Psoas muscle (tissue), 8 donors: Measurements from ENCODE around the gene KCNN1. TPM values are rescaled to one million over a fixed set of nuclear protein-coding genes. Genes with fewer than 3 reads are reported as not detected.

Experiments used
- ATAC-seq, 4 donors: fragments of 200-7000 bp; cut with Tn5 transposase; one replicate each; pipeline ENCODE4 v1.9.1; 2020; ENCODE audit warnings: moderate library complexity in 3 of 4, mild to moderate bottlenecking in 2 of 4
- DNase-seq, 2 donors: peaks; one replicate each; pipeline ENCODE4 v3.0.0-alpha.2; 2020
- H3K27ac ChIP-seq: fragments of 200-600 bp; one replicate; pipeline ENCODE4 v1.8.0; 2022
- H3K27me3 ChIP-seq, 3 donors: fragments of 200-600 bp in 1 of 3; one replicate each; pipeline versions ENCODE4 v1.6.1 to v1.8.0; 2013 to 2022; ENCODE audit warnings: low read length in 2 of 3, mild to moderate bottlenecking in 2 of 3, moderate library complexity in 1 of 3; ENCODE audit not compliant: insufficient read depth in 3 of 3
- H3K36me3 ChIP-seq, 2 donors: fragments of 200-600 bp in 1 of 2; one replicate each; pipeline versions ENCODE4 v1.6.1 to v1.8.0; 2013 to 2022; ENCODE audit warnings: low read depth in 1 of 2, mild to moderate bottlenecking in 1 of 2, moderate library complexity in 1 of 2; ENCODE audit not compliant: insufficient read depth in 1 of 2
- H3K4me1 ChIP-seq: fragments of 200-600 bp; one replicate; pipeline ENCODE4 v1.8.0; 2022
- H3K4me3 ChIP-seq: fragments of 200-600 bp; one replicate; pipeline ENCODE4 v1.8.0; 2022; ENCODE audit warnings: mild to moderate bottlenecking
- H3K9me3 ChIP-seq: fragments of 200-600 bp; one replicate; pipeline ENCODE4 v1.8.0; 2022
- WGBS, 3 donors: extraction: QIAGEN DNeasy Blood & Tissue Kit; methylation state at CpG; one replicate each; pipeline versions ENCODE4 v1.1.6 to v1.1.7; 2013; 5-methylcytosine and 5-hydroxymethylcytosine counted together
- intact Hi-C, 2 donors: fragments of 100-400 bp; cut with DNase I; formaldehyde crosslinking; loops; one replicate each; pipeline versions ENCODE4 v1.11.0 to v1.14.2; 2022
- polyA plus RNA-seq, 3 donors: library from polyadenylated mRNA; stranded (reverse); fragments of 200-250 nt; gene quantifications; one replicate each; pipeline ENCODE4 v1.2.3, GENCODE V29; 2013
- total RNA-seq, 4 donors: library from RNA; stranded (reverse); fragmentation: NEBNext Ultra II Directional in 2 of 4; extraction: Animal tissue kit (Norgen Biotek cat#: 25700) in 2 of 4; gene quantifications; one replicate each; pipeline versions ENCODE4 v1.2.1 to v1.2.4, GENCODE V29; 2021 to 2023
- TF ChIP-seq, protein P1 (sequence below): fragments of 200-600 bp; IDR thresholded peaks from one replicate; pipeline ENCODE4 v1.8.0; 2022; ENCODE audit warnings: antibody characterized with exemption
- donor health status: healthy with polysubstance abuse.
- donor health status: DM: no; HTN: no; CAD: no; lungs with moderate emphysema.
- donor health status: Bipolar disorder and iron deficiency.
- donor health status: healthy.
- donor health status: DM: yes; HTN: yes; CAD: no.
- donor health status: DM: no; HTN: no; CAD: no.
- donor health status: DM: no; HTN: no; CAD: no.
- donor health status: DM: yes; HTN: yes; CAD: no.

Gene KCNN1
- total and polyA plus RNA-seq, 7 donors: 0.01 to 0.06 TPM; not detected in 5

DNA sequence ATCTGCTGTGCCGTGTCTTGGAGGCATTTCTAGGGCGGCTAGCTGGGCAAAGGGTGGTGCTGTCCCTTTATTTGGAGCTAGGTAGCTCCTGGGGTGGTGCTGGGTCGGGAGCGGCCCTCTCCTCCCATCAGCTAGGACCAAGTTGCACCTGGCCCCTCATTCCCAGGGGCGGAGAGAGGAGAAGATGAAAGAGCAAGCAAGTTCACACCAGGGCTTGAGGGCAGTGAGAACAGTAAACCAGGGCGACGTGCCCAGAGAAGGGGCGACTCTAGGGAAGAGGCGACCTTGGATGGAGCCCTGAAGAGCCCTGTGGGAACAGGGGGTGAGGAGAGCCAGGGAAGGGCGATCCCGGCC, 17.0 kb upstream of the KCNN1 start:
- DNase-seq (no peak), ATAC-seq (no peak)
- WGBS, 3 donors: 13 to 18% (median 16%) methylated on average over 11 of the region's 11 CpGs
- Histone ChIP-seq H3K4me3 (no peak overlapping the region), H3K36me3 (no peaks in the 10 kb centered on the region), H3K27ac (no peak overlapping the region), H3K9me3 (no peaks in the 10 kb centered on the region), H3K4me1 (peaks cover 15% of the 10 kb centered on the region), H3K27me3 (peaks cover 0 to 60% (median 48%) of the 10 kb centered on the region in 3 donors)
- intact Hi-C loops: loop anchor here in 1 of 2 donors (5.0 kb wide), 1 partner anchor 102 kb away; no protein-coding TSS in a partner anchor
- TF ChIP-seq, protein P1, sequence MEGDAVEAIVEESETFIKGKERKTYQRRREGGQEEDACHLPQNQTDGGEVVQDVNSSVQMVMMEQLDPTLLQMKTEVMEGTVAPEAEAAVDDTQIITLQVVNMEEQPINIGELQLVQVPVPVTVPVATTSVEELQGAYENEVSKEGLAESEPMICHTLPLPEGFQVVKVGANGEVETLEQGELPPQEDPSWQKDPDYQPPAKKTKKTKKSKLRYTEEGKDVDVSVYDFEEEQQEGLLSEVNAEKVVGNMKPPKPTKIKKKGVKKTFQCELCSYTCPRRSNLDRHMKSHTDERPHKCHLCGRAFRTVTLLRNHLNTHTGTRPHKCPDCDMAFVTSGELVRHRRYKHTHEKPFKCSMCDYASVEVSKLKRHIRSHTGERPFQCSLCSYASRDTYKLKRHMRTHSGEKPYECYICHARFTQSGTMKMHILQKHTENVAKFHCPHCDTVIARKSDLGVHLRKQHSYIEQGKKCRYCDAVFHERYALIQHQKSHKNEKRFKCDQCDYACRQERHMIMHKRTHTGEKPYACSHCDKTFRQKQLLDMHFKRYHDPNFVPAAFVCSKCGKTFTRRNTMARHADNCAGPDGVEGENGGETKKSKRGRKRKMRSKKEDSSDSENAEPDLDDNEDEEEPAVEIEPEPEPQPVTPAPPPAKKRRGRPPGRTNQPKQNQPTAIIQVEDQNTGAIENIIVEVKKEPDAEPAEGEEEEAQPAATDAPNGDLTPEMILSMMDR: no peak

DNA sequence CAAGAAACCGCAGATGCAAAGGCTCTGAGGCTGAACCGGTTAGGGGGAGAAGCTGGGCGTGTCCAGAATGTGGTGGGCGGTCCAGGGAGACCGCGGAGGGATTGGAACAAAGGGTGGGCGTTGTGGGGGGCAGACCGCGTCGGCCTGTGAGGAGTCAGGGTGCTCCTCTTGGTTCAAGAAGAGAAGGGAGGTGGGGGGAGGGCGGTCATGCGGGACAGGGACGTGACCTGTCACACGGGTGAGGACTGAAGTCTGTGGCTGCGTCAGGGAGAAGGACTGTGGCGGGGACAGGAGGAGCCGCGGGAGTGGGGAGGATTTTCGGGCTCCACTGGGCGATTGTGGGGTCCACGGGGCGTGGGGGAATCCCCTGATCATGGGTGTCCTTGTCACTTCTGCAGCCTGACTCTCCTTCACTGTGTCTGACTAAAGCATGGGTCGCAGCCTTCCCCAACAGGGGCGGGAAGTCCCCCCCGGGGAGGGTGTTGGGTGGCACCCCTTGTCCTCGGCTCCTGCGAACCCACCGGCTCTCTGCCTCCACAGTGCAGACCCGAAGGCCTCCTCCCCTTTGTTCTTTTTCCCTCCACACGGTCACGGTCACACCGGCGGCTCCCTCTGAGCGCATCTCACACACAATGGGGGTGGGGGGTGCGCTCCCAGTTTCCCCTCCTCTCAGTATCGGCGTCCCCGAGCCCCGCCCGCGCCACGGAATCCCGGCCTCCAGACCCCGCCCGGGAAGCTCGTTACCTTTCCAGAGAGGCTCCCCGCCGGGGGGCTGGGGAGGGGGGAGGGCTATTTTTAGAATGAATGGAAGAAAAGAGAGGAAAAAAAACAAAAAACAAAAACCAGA, 16.4 kb upstream of the KCNN1 start:
- intact Hi-C loops: no loop called here
- DNase-seq: no peak
- H3K4me3 ChIP-seq: no peak overlapping the region

DNA sequence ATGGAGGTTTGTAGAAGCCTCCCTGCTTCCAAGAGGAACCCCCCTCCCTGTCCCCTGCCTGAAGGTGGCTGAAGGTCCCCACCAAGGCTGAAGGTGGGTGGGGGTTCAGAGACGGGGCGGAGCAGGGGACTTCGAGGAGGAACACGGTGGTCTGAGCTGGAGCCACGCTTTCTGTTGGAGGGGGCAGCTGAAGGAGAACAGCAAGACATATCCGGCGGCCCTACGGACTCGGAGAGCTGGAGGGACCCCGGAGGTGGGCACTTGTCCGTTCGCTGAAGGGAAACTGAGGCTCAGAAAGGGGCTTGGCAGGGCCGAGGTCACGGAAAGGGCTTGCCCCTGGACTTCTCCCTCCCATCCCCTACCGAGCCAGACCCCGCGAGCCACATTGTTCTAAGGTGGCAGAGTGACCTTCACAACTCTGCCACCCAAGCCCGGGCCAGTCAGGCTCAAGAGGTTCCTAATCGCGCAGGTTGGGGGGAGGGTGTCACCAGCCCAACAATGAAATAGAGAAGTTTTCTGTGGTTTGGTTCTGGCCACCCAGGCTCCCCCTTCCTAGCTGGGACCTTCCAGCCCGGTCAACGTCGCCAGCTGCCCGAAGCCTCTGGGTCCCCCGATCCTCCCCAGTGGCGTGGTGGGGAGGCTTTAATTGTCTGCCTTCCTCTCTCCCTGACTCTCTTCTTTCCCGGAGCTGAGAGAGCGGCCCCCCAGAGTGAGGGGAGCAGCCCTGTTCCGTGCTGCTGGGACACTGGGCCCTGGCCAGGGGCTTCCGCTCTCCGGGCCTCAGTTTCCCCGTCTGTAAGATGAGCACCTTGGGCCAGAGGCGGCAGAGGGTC, 15.5 kb upstream of the KCNN1 start:
- intact Hi-C loops: no loop called here
- Histone ChIP-seq H3K36me3 (no peaks in the 10 kb centered on the region), H3K27me3 (peaks cover 0 to 68% (median 50%) of the 10 kb centered on the region in 3 donors), H3K27ac (no peak overlapping the region), H3K4me1 (peaks cover 15% of the 10 kb centered on the region), H3K9me3 (no peaks in the 10 kb centered on the region), H3K4me3 (no peak overlapping the region)
- WGBS, 3 donors: 2 to 3% (median 2%) methylated on average over 32 to 33 of the region's 33 CpGs
- DNase-seq: no peak
- ATAC-seq: no peak
- TF ChIP-seq, protein P1: no peak

More for the DNA sequence above, 16.4 kb upstream of the KCNN1 start:
- Histone ChIP-seq H3K4me1 (peaks cover 15% of the 10 kb centered on the region), H3K9me3 (no peaks in the 10 kb centered on the region), H3K36me3 (no peaks in the 10 kb centered on the region), H3K27me3 (peaks cover 0 to 60% (median 50%) of the 10 kb centered on the region in 3 donors), H3K27ac (no peak overlapping the region)
- WGBS, 3 donors: 1 to 3% (median 2%) methylated on average over 40 to 48 of the region's 48 CpGs
- TF ChIP-seq, protein P1: no peak
- no peak for ATAC-seq

DNA sequence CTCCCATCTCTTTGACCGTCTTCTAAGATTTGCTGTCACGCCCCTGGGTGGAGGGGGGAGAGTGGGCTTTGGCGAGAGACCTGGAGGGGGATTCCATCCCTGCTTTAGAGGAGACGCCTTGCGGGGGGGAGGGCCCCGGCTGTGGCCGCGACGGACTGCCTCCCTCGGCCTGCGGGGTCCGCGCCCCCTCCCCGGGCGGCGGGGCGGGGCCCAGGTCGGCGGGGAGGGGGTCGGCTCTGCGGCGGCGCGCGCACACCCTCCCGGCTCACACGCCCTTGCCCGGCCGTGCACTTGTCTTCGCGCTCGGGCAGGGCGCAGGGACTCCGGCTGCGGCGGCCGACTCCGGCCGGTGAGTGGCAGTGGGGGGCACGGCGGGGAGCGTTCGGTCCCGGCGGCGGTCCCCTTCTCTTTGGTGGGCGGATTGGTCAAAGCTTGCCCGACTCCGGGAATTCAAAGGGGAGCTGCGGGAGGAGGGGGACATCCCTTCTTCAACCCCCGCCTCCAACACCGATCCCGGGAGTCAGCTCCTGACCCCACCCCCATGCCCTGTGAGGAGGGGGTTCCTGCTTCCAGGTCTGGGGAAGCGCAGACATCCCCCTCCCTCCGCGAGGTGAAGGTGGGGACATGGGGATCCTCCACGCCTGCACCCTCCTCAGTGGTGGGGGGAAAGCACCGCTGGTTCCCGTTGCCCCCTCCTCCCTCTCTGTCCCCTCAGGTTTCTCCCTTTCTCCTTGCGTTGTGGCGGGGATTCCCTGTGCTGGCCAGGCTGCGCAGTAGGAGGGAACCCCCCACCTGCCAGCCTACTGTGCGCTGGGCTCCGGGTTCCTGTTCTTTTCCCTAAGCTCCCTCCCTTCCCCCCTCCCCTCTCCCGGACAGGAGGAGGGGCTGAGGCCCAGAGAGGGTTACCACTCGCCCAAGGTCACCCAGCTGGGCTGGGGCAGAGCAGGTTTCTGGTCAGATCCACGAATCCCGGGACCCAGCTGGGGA, 14.6 kb upstream of the KCNN1 start:
- TF ChIP-seq, protein P1: no peak
- H3K9me3 ChIP-seq: no peaks in the 10 kb centered on the region
- no peaks in the 10 kb centered on the region for H3K36me3 ChIP-seq
- intact Hi-C loops: no loop called here
- no peak overlapping the region for H3K4me3 ChIP-seq
- WGBS, 3 donors: 0 to 2% (median 1%) methylated on average over 49 to 68 of the region's 68 CpGs
- H3K4me1 ChIP-seq: peaks cover 12% of the 10 kb centered on the region
- peaks cover 0 to 75% (median 50%) of the 10 kb centered on the region in 3 donors for H3K27me3 ChIP-seq
- DNase-seq (no peak), ATAC-seq (no peak)
- no peak overlapping the region for H3K27ac ChIP-seq
